HG02840 (cell line): ENCODE results near the gene PRKCG.
A peak's percentile ranks its signal among the peaks of the same experiment; 100 is the strongest.

Experiments
- ATAC-seq: cut with Tn5 transposase; IDR thresholded peaks from one replicate; pipeline ENCODE4 v1.9.1; 2021; ENCODE audit warnings: mild to moderate bottlenecking, moderate library complexity, moderate number of reproducible peaks; ENCODE audit not compliant: unreplicated experiment, low FRiP score

The PRKCG gene

GRCh38 chr19:53870485-53870844 is 11.5 kb upstream of the PRKCG start:
- ATAC-seq: no peak

- ATAC-seq: no peak
These were observed 10.5 kb upstream of the PRKCG start for GRCh38 chr19:53871454-53871853.

GRCh38 chr19:53872762-53873161 is 9.2 kb upstream of the PRKCG start:
- ATAC-seq: no peak

GRCh38 chr19:53873773-53874605 is 8.0 kb upstream of the PRKCG start:
- ATAC-seq: no peak

GRCh38 chr19:53874606-53874990 is 7.4 kb upstream of the PRKCG start:
- no peak for ATAC-seq

GRCh38 chr19:53875602-53876325 is 6.2 kb upstream of the PRKCG start:
- no peak for ATAC-seq

GRCh38 chr19:53876651-53877224 is 5.3 kb upstream of the PRKCG start:
- no peak for ATAC-seq

- ATAC-seq: no peak
These were observed 4.6 kb upstream of the PRKCG start for GRCh38 chr19:53877361-53877766.

- no peak for ATAC-seq
These were observed 3.2 kb upstream of the PRKCG start for GRCh38 chr19:53878776-53879139.

- ATAC-seq: peak; percentile 70
These were observed 2.6 kb upstream of the PRKCG start for GRCh38 chr19:53879140-53880081.

- no peak for ATAC-seq
These were observed 1.1 kb upstream of the PRKCG start for GRCh38 chr19:53880711-53881481.

- no peak for ATAC-seq
These were observed 524 bp downstream of the PRKCG start for GRCh38 chr19:53882391-53883050.

GRCh38 chr19:53883231-53883661 is 1.2 kb downstream of the PRKCG start:
- no peak for ATAC-seq

- ATAC-seq: no peak
These were observed 1.7 kb downstream of the PRKCG start for GRCh38 chr19:53883741-53884140.

- ATAC-seq: no peak
These were observed 2.3 kb downstream of the PRKCG start for GRCh38 chr19:53884256-53884655.

- ATAC-seq: no peak
These were observed 3.0 kb downstream of the PRKCG start for GRCh38 chr19:53885036-53885435.

- no peak for ATAC-seq
These were observed 10.4 kb downstream of the PRKCG start for GRCh38 chr19:53892301-53892980.

GRCh38 chr19:53892981-53893325 is 11.0 kb downstream of the PRKCG start:
- no peak for ATAC-seq

GRCh38 chr19:53894707-53895106 is 12.7 kb downstream of the PRKCG start:
- ATAC-seq: no peak
